GM12874 (cell line): ENCODE measurements around the gene DDI2.

Source experiments
- CTCF ChIP-seq: IDR thresholded peaks from 2 replicates; pipeline ENCODE4 v1.5.1; 2011; ENCODE audit warnings: low read depth, mild to moderate bottlenecking, control low read depth, low read length, moderate library complexity; ENCODE audit not compliant: insufficient read depth

The DDI2 gene

GRCh38 chr1:15703562-15703961 lies 86.3 kb downstream of the DDI2 start:
- TF ChIP-seq CTCF: no peak

DNA sequence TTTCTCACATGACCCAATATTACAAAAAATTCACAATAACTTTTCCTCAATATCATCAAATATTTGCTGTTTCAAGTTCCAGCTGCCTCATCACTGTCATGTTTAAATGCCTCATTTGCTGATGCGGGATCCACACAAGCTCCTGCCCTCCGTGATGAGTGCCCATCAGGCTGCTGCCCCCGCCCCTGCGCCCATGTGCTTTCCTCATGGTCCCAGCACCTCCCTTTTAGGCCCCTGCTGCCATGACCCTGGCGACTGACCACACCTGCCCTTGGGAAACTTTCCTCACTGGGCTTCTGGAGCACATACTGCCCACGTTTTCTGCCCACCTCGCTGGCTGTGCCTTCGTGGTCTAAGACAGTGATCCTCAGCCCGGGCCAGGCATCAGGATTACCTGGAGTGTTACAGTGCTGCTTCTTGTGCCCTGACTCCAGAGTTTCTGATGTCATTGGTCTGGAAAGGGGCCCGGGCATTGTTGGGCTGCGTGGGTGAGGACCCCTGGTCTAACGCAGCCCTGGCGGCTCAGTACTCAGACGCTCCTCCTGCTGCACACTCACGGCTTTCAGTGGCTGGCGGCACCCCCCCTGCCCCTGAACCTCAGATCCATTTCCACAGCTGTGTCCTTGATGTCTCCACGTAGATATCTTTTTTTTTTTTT lies 87.4 kb downstream of the DDI2 start:
- no peak for TF ChIP-seq CTCF

DNA sequence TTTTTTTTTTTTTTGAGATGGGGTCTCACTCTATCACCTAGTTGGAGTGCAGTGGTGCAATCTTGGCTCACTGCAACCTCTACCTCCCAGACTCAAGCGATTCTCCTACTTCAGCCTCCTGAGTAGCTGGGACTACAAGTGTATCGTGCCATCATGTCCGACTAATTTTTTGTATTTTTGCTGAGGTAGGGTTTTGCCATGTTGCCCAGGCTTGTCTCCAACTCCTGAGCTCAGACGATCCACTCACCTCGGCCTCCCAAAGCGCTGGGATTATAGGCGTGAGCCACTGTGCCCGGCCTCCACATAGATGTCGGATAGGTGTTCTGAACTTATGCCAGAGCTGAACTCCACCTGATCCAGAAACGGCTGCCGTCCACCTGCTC lies 87.9 kb downstream of the DDI2 start:
- TF ChIP-seq CTCF: no peak

- TF ChIP-seq CTCF: no peak
These were observed 89.5 kb downstream of the DDI2 start for GRCh38 chr1:15706751-15707150.

DNA sequence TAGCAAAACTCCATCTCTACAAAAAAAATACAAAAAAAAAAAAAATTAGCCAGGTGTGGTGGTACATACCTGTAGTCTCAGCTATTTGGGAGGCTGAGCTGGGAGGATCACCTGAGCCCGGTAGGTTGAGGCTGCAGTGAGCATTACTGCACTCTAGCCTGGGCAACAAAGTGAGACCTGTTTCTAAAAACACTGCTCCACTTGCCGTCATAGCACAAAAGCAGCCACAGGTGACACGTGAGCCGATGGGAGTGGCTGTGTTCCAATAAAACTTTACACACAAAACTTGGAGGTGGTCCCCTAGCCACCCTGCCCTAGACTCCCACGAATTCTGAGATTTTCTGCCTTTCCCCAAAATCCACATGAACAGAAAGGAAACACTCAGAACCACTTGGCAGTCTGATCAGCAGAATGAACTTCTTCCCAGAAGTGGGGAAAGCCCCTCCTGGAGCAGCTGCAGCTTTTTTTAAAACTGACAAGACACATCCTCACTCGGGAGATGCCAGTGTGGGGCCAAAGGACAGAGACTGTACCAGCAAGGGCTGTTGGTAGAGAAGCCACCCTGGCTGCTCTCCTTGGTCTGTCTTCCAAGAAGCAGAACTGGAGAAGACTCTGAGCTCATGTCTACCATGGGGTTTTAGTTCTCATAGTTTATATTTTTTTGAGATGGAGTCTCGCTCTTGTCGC lies 90.1 kb downstream of the DDI2 start:
- TF ChIP-seq CTCF: no peak

DNA sequence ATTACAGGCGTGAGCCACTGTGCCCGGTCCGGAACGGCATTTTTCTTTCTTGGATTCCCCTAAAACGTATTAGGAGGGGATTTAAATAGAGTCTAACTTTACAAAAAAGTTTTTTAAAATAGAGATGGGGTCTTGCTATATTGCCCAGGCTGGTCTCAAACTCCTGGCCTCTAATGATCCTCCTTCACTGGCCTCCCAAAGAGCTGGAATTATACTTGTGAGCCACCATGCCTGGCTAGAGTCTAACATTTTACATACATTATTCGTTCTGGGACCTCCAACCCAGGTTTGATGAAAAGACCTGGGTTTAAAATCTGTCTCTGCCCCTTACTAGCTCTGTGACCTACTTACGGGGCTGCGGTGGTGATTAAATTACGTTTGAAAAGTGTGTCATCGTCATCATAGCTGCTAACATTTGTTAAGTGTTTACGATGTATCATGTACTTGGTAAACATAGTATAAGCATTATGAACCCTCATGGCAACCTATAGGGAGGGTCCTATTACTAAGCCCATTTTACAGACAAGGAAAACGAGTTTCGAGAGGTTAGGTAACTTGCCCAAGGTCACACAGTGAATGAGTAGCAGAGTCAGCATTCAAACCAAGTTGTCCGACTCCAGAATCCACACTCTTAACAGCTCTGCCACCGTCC lies 91.4 kb downstream of the DDI2 start:
- TF ChIP-seq CTCF: no peak

DNA sequence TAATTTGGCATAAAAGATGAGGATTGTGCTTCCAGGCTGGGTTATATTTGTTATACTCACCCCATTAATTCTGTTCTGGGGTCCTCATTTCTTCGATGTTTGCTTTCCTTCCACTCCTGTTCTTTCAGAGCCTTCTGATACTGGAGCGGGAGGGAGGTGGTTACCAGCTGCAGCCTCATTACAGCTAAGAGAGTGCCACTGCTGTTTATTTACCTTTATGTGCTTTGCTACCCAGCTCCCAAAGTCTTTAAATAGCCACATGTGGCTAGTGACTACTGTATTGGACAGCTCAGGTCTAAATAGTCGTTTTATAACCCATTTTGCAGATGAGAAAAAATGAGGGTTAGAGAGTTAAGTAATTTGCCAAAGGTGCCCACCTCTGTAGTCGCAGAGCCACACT lies 92.0 kb downstream of the DDI2 start:
- TF ChIP-seq CTCF: no peak
